DMS53 treated with DMSO at 0.1 percent for 48 hours (cell line): ENCODE results near the gene AANAT.

Experiments used
- DNase-seq: peaks from one replicate; lab custom pipeline; 2025; ENCODE audit not compliant: unreplicated experiment; lab: John Stamatoyannopoulos, UW

The AANAT gene

GRCh38 chr17:76467366-76467765, at the start of gene AANAT:
Gene AANAT, plus strand, starts transcription at chr17:76467603. Its CDS starts 1,144 bp downstream, at chr17:76468747.
- no peak for DNase-seq

GRCh38 chr17:76419576-76420260, 47.7 kb upstream of the AANAT start:
- DNase-seq = no peak

- DNase-seq = no peak
Observed at GRCh38 chr17:76420356-76421043, 46.9 kb upstream of the AANAT start.

GRCh38 chr17:76421044-76421407, 46.4 kb upstream of the AANAT start:
- DNase-seq = no peak

GRCh38 chr17:76422406-76422805, 45.0 kb upstream of the AANAT start:
- DNase-seq = no peak

GRCh38 chr17:76422860-76423259, 44.5 kb upstream of the AANAT start:
- no peak for DNase-seq

GRCh38 chr17:76426853-76427252, 40.5 kb upstream of the AANAT start:
- no peak for DNase-seq

GRCh38 chr17:76427501-76428231, 39.7 kb upstream of the AANAT start:
- no peak for DNase-seq

GRCh38 chr17:76428511-76428910, 38.9 kb upstream of the AANAT start:
- DNase-seq = no peak

- no peak for DNase-seq
Observed at GRCh38 chr17:76431509-76431908, 35.9 kb upstream of the AANAT start.

- DNase-seq = no peak
Observed at GRCh38 chr17:76432004-76432403, 35.4 kb upstream of the AANAT start.

- DNase-seq = no peak
Observed at GRCh38 chr17:76432712-76433336, 34.6 kb upstream of the AANAT start.

- no peak for DNase-seq
Observed at GRCh38 chr17:76433693-76434092, 33.7 kb upstream of the AANAT start.

- no peak for DNase-seq
Observed at GRCh38 chr17:76434870-76435269, 32.5 kb upstream of the AANAT start.

GRCh38 chr17:76435751-76436150, 31.7 kb upstream of the AANAT start:
- no peak for DNase-seq

GRCh38 chr17:76437467-76438402, 29.7 kb upstream of the AANAT start:
- DNase-seq = no peak

GRCh38 chr17:76438906-76439305, 28.5 kb upstream of the AANAT start:
- no peak for DNase-seq

- DNase-seq = no peak
Observed at GRCh38 chr17:76439314-76439928, 28.0 kb upstream of the AANAT start.

- no peak for DNase-seq
Observed at GRCh38 chr17:76440751-76441362, 26.5 kb upstream of the AANAT start.
